ENCODE results near the gene PPP2R2B. TPM values are rescaled to one million over a fixed set of nuclear protein-coding genes. Genes with fewer than 3 reads are reported as not detected.

Gene PPP2R2B
- total and polyA plus RNA-seq, 7 donors, result 0.03 to 0.71 (median 0.11) TPM; not detected in 1

DNA sequence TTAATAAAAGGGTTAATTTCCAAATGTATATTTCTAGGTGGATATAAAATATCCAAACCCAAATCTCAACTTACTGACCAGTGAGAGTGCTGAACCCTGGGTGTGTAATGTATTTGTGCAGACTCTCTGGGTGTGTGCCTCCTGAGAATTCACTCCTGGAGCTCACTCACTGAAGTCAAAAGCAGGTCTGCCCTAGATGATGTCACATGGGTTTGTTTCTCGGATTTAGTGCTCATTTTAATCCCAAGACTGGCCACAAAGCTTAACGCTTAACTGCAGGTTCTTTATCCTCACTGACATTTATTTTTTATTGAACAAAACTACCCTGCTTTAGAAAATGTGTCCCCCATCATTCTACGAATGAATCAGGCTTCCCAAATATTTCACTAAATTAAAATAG lies 179.4 kb downstream of the PPP2R2B start:
- intact Hi-C loops (cut with DNase I), result no loop called here
- H3K36me3 ChIP-seq (ENCODE audit: insufficient read depth in 1 of 2, low read depth in 1 of 2), result no peaks in the 10 kb centered on the region
- no peak overlapping the region for H3K4me3 ChIP-seq
- DNase-seq (no peak), ATAC-seq (no peak)
- H3K4me1 ChIP-seq, result no peaks in the 10 kb centered on the region
- no peaks in the 10 kb centered on the region for H3K27me3 ChIP-seq (ENCODE audit: insufficient read depth in 3 of 3, low read length in 2 of 3)
- TF ChIP-seq, protein P1, sequence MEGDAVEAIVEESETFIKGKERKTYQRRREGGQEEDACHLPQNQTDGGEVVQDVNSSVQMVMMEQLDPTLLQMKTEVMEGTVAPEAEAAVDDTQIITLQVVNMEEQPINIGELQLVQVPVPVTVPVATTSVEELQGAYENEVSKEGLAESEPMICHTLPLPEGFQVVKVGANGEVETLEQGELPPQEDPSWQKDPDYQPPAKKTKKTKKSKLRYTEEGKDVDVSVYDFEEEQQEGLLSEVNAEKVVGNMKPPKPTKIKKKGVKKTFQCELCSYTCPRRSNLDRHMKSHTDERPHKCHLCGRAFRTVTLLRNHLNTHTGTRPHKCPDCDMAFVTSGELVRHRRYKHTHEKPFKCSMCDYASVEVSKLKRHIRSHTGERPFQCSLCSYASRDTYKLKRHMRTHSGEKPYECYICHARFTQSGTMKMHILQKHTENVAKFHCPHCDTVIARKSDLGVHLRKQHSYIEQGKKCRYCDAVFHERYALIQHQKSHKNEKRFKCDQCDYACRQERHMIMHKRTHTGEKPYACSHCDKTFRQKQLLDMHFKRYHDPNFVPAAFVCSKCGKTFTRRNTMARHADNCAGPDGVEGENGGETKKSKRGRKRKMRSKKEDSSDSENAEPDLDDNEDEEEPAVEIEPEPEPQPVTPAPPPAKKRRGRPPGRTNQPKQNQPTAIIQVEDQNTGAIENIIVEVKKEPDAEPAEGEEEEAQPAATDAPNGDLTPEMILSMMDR (IDR thresholded peaks at IDR 0.05), result no peak
- H3K27ac ChIP-seq, result no peak overlapping the region
- no peaks in the 10 kb centered on the region for H3K9me3 ChIP-seq
- WGBS, 3 donors, result 44 to 47% (median 45%) methylated on average over 3 of the region's 3 CpGs

DNA sequence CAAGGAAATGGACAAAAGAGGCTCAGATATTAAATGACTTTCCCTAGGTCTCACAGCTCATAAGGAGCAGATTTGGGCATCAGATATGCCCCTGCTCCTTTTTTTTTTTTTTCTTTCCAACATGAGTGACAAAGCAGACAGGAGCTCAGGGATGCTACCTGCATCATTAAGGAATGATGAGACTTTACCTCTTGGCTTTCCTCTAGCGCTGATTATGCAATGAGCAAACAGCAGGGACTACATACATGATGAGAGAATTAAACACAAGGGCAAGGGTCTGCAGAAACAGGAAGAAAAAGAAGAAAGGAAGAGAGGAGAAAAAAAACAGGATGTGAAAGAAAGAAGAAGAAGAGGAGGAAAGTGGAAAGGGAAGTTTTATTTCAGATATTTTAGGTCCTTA lies 179.9 kb downstream of the PPP2R2B start:
- H3K4me1 ChIP-seq, result no peaks in the 10 kb centered on the region
- no peak overlapping the region for H3K4me3 ChIP-seq
- intact Hi-C loops (cut with DNase I), result no loop called here
- H3K27ac ChIP-seq, result no peak overlapping the region
- TF ChIP-seq, protein P1 (IDR thresholded peaks at IDR 0.05), result no peak
- no peak for DNase-seq
- H3K27me3 ChIP-seq (ENCODE audit: insufficient read depth in 3 of 3, low read length in 2 of 3), result no peaks in the 10 kb centered on the region
- H3K9me3 ChIP-seq, result no peaks in the 10 kb centered on the region
- 83 to 93% (median 89%) methylated on average over 1 of the region's 1 CpG for WGBS, 3 donors
- ATAC-seq, result no peak
- no peaks in the 10 kb centered on the region for H3K36me3 ChIP-seq (ENCODE audit: insufficient read depth in 1 of 2, low read depth in 1 of 2)

DNA sequence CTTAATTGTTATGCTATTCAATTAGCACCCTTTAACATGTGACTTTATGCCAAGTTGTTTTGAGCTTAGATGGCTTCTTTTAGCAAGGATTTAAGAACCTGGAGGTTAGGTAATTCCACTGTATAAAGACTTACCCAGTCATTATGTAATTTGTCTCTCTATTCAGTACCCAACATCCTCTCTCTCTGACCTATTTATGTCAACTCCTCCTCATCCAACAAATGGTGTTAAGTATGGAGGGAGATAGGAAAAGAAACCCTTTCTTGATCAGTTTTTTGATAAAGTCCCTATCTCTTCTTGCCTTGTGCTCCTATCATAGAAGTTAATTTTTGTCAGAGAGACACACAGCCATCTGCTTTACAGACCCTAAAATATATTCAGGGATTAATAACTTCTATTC lies 181.3 kb downstream of the PPP2R2B start:
- no peak for DNase-seq
- H3K27me3 ChIP-seq (ENCODE audit: insufficient read depth in 3 of 3, low read length in 2 of 3), result no peaks in the 10 kb centered on the region
- no peak overlapping the region for H3K27ac ChIP-seq
- no peak for ATAC-seq
- intact Hi-C loops (cut with DNase I), result no loop called here
- TF ChIP-seq, protein P1 (IDR thresholded peaks at IDR 0.05), result no peak
- H3K9me3 ChIP-seq, result no peaks in the 10 kb centered on the region
- H3K36me3 ChIP-seq (ENCODE audit: insufficient read depth in 1 of 2, low read depth in 1 of 2), result no peaks in the 10 kb centered on the region
- no peak overlapping the region for H3K4me3 ChIP-seq
- no peaks in the 10 kb centered on the region for H3K4me1 ChIP-seq

DNA sequence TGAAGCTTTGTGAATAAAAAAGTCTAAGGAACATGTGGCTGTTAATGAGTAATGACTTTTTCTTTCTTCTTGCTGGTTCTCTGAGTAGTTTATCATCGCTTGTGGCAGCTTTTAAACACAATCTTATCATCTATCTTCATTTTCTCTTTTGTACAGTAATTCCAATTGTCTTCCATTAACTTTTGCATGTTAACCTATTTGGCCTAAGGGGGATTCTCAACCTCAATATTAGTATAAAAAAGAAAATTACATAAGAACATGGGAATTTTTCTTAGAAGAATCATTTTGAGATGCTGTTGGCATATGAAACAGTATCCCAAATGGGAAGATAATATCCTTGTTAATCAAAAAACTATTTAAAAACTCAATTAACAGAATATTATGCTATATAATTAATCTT lies 182.9 kb downstream of the PPP2R2B start:
- DNase-seq (no peak), ATAC-seq (no peak)
- WGBS, 3 donors, result 76 to 93% (median 89%) methylated on average over 1 of the region's 1 CpG
- no peak overlapping the region for H3K4me3 ChIP-seq
- H3K27ac ChIP-seq, result no peak overlapping the region
- H3K9me3 ChIP-seq, result no peaks in the 10 kb centered on the region
- no peaks in the 10 kb centered on the region for H3K27me3 ChIP-seq (ENCODE audit: insufficient read depth in 3 of 3, low read length in 2 of 3)
- no peaks in the 10 kb centered on the region for H3K4me1 ChIP-seq
- H3K36me3 ChIP-seq (ENCODE audit: insufficient read depth in 1 of 2, low read depth in 1 of 2), result no peaks in the 10 kb centered on the region
- TF ChIP-seq, protein P1 (IDR thresholded peaks at IDR 0.05), result no peak
- intact Hi-C loops (cut with DNase I), result no loop called here

DNA sequence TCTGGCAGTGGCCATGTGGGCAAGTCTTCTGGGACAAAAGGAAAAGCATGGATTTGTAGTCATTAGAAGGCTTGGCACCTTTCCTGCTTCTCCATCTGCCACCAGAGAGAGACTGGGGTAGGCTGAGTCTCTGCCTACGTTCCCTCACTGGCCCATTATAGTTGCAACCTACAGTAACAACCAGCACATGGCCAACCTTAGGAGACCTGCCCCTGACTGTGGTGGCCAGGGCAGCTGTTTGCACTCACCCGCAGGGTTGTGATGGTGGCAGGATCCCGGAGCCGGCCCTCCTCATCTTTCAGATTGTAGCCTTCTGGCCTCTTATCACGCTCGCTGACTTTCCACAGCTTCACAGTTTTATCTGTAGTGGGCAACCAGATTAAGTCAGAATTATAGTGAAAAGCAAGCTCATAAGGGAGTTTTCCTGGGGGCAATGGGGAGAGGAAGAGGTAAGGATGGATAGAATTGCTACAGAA lies 187.6 kb downstream of the PPP2R2B start:
- Histone ChIP-seq H3K27ac (no peak overlapping the region), H3K36me3 (ENCODE audit: insufficient read depth in 1 of 2, low read depth in 1 of 2) (no peaks in the 10 kb centered on the region), H3K4me1 (no peaks in the 10 kb centered on the region), H3K4me3 (no peak overlapping the region), H3K9me3 (no peaks in the 10 kb centered on the region), H3K27me3 (ENCODE audit: insufficient read depth in 3 of 3, low read length in 2 of 3) (no peaks in the 10 kb centered on the region)
- intact Hi-C loops (cut with DNase I), result no loop called here
- ATAC-seq (no peak), DNase-seq (no peak)
- TF ChIP-seq, protein P1 (IDR thresholded peaks at IDR 0.05), result no peak
- 47 to 61% (median 48%) methylated on average over 6 of the region's 6 CpGs for WGBS, 3 donors
